DMS114 treated with DMSO at 0.1 percent for 48 hours (cell line): ENCODE measurements around the gene ARL17B.
"Not testable (repeated sequence)": the region's sequence is repeated elsewhere in the genome, so short reads cannot be mapped to it uniquely, and the experiment has no call there.

Experiments used
- DNase-seq: peaks from one replicate; lab custom pipeline; 2025; ENCODE audit not compliant: unreplicated experiment; lab: John Stamatoyannopoulos, UW

The ARL17B gene

GRCh38 chr17:46361755-46362154 is at the start of gene ARL17B:
Gene ARL17B (minus strand): TSS chr17:46361766. CDS start chr17:46358397, 3,369 bp downstream.
- not testable (repeated sequence) for DNase-seq

GRCh38 chr17:46409864-46410263 is 48.3 kb upstream of the ARL17B start:
- DNase-seq: not testable (repeated sequence)

- DNase-seq: not testable (repeated sequence)
These were observed 45.6 kb upstream of the ARL17B start for GRCh38 chr17:46407155-46407554.

GRCh38 chr17:46401033-46401787 is 39.6 kb upstream of the ARL17B start:
- DNase-seq: not testable (repeated sequence)

GRCh38 chr17:46400543-46400942 is 39.0 kb upstream of the ARL17B start:
- not testable (repeated sequence) for DNase-seq

- not testable (repeated sequence) for DNase-seq
These were observed 38.4 kb upstream of the ARL17B start for GRCh38 chr17:46399993-46400392.

GRCh38 chr17:46396292-46396691 is 34.7 kb upstream of the ARL17B start:
- DNase-seq: not testable (repeated sequence)

- DNase-seq: not testable (repeated sequence)
These were observed 32.1 kb upstream of the ARL17B start for GRCh38 chr17:46393702-46394101.

GRCh38 chr17:46385491-46385890 is 23.9 kb upstream of the ARL17B start:
- DNase-seq: not testable (repeated sequence)

GRCh38 chr17:46383118-46383517 is 21.6 kb upstream of the ARL17B start:
- DNase-seq: not testable (repeated sequence)

GRCh38 chr17:46373418-46373817 is 11.9 kb upstream of the ARL17B start:
- not testable (repeated sequence) for DNase-seq

- not testable (repeated sequence) for DNase-seq
These were observed 11.0 kb upstream of the ARL17B start for GRCh38 chr17:46372236-46373229.

GRCh38 chr17:46367520-46367919 is 6.0 kb upstream of the ARL17B start:
- DNase-seq: not testable (repeated sequence)

GRCh38 chr17:46361145-46361735 is 326 bp downstream of the ARL17B start:
- not testable (repeated sequence) for DNase-seq

GRCh38 chr17:46353856-46354255 is 7.7 kb downstream of the ARL17B start:
- not testable (repeated sequence) for DNase-seq

- DNase-seq: not testable (repeated sequence)
These were observed 12.5 kb downstream of the ARL17B start for GRCh38 chr17:46349060-46349459.

- not testable (repeated sequence) for DNase-seq
These were observed 13.2 kb downstream of the ARL17B start for GRCh38 chr17:46348345-46348744.

- DNase-seq: not testable (repeated sequence)
These were observed 19.4 kb downstream of the ARL17B start for GRCh38 chr17:46342131-46342530.

- DNase-seq: not testable (repeated sequence)
These were observed 20.3 kb downstream of the ARL17B start for GRCh38 chr17:46341220-46341619.

- DNase-seq: not testable (repeated sequence)
These were observed 66.7 kb downstream of the ARL17B start, which contains the start of gene LRRC37A for GRCh38 chr17:46294831-46295230. Gene LRRC37A (plus strand): TSS chr17:46295131. CDS start chr17:46295134, 3 bp downstream.

- DNase-seq: not testable (repeated sequence)
These were observed 69.9 kb downstream of the ARL17B start for GRCh38 chr17:46291618-46292017.
